CD4-positive, alpha-beta T cell (primary cell): ENCODE data around the gene GHITM. TPM values are rescaled to one million over a fixed set of nuclear protein-coding genes. Genes with fewer than 3 reads are reported as not detected.

Experiments
- ATAC-seq: fragments of 200-7000 bp; cut with Tn5 transposase; one replicate; pipeline ENCODE4 v1.10.0; 2022; ENCODE audit warnings: mild to moderate bottlenecking; ENCODE audit not compliant: poor library complexity
- CTCF ChIA-PET: fragments of 350-600 bp; sonication (Branson Sonifier 250); formaldehyde crosslinking; loops from one replicate; lab custom pipeline; 2021; ENCODE audit warnings: antibody characterized with exemption, inconsistent platforms; lab: Charles Lee
- POLR2A ChIA-PET: fragments of 350-600 bp; sonication (Branson Sonifier 250); formaldehyde crosslinking; loops from one replicate; lab custom pipeline; 2021; ENCODE audit warnings: antibody characterized with exemption, inconsistent platforms; lab: Charles Lee
- DNase-seq, 14 experiments: peaks; one replicate each; pipeline ENCODE4 v3.0.0-alpha.2; 2013 to 2020; ENCODE audit warnings: mixed read lengths in 2 of 14
- H3K27ac ChIP-seq, 2 donors: one replicate each; pipeline versions ENCODE4 v1.5.1 to v1.7.0; 2013; ENCODE audit warnings: low read length in 2 of 2, low read depth in 1 of 2, mild to moderate bottlenecking in 1 of 2
- H3K27me3 ChIP-seq, 2 experiments: 1 replicate in 1 of 2; 2 replicates in 1 of 2; pipeline versions ENCODE4 v1.6.1 to v1.7.0; 2013; ENCODE audit warnings: low read length in 2 of 2, control low read depth in 1 of 2, mild to moderate bottlenecking in 1 of 2, moderate library complexity in 1 of 2; ENCODE audit not compliant: insufficient read depth in 2 of 2, control insufficient read depth in 1 of 2
- H3K36me3 ChIP-seq: one replicate; pipeline ENCODE4 v1.6.1; 2013; ENCODE audit warnings: low read length, control low read depth; ENCODE audit not compliant: insufficient read depth
- H3K4me1 ChIP-seq: one replicate; pipeline ENCODE4 v1.6.1; 2013; ENCODE audit warnings: low read length, control low read depth; ENCODE audit not compliant: insufficient read depth
- H3K4me3 ChIP-seq: one replicate; pipeline ENCODE4 v1.5.1; 2013; ENCODE audit warnings: mild to moderate bottlenecking, low read length, moderate library complexity
- H3K9me3 ChIP-seq, 2 experiments: 1 replicate in 1 of 2; 2 replicates in 1 of 2; pipeline versions ENCODE4 v1.6.1 to v1.7.0; 2013; ENCODE audit warnings: low read length in 2 of 2, mild to moderate bottlenecking in 2 of 2, control low read depth in 1 of 2, moderate library complexity in 1 of 2; ENCODE audit not compliant: control insufficient read depth in 1 of 2, insufficient read depth in 1 of 2
- H3K27ac Mint-ChIP-seq: one replicate; pipeline ENCODE4 v1.8.0; 2020; ENCODE audit warnings: mixed read lengths
- H3K27me3 Mint-ChIP-seq: one replicate; pipeline ENCODE4 v1.8.0; 2021; ENCODE audit warnings: mixed read lengths
- H3K36me3 Mint-ChIP-seq: one replicate; pipeline ENCODE4 v1.8.0; 2021; ENCODE audit warnings: low read depth, mixed read lengths
- H3K4me1 Mint-ChIP-seq: one replicate; pipeline ENCODE4 v1.8.0; 2021; ENCODE audit warnings: low read depth, mixed read lengths
- H3K4me3 Mint-ChIP-seq: one replicate; pipeline ENCODE4 v1.8.0; 2020; ENCODE audit warnings: mild to moderate bottlenecking, mixed read lengths
- H3K9me3 Mint-ChIP-seq: one replicate; pipeline ENCODE4 v1.8.0; 2020; ENCODE audit warnings: mixed read lengths
- intact Hi-C, 2 experiments: fragments of 100-400 bp; cut with DNase I in 1 of 2; cut with micrococcal nuclease in 1 of 2; formaldehyde crosslinking; loops; one replicate each; pipeline versions ENCODE4 v1.15.1 to v1.9.0; 2023 to 2025; cut with DNase I, micrococcal nuclease
- total RNA-seq, 174 experiments: library from RNA in 2 of 174; stranded (reverse) in 2 of 174; gene quantifications; one replicate each; pipeline ENCODE4 v1.2.3 and lab custom pipeline; 2021 to 2026
- TF ChIP-seq, protein P1 (sequence below): fragments of 200-600 bp; IDR thresholded peaks from one replicate; pipeline ENCODE4 v1.8.0; 2022; ENCODE audit warnings: antibody characterized with exemption, mild to moderate bottlenecking

Gene GHITM
- total RNA-seq, 2 experiments from 2014 or later = 64.7 to 67.9 TPM

DNA sequence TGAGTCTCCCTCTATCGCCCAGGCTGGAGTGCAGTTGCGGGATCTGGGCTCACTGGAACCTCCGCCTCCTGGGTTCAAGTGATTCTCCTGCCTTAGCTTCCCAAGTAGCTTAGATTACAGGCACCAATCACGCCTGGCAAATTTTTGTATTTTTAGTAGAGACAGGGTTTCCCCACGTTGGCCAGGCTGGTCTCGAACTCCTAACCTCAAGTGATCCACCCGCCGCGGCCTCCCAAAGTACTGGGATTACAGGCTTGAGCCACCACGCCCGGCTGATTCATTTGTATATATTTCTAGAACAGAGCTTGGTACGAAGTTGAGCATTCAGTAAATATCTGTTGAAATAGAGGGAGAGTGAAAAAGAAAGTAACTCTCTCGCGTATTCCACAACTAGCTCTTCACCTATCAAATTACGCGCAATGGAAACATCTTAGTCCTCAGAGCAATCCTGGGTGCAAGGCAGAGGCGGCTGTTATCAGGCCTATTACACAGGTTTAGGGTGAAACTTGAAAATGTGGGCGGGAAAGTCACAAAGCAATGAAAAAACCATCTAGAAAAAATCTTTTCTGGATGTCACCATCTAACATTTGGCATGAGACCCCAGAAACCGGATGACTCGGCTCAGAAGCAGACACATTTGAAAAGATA is 707 bp upstream of the GHITM start:
- CTCF ChIA-PET = interaction anchor here (0.9 to 1.5 kb wide), 3 partner anchors 9 to 129 kb away, joined by 3 to 10 read pairs (median 3); no protein-coding TSS in a partner anchor
- H3K4me3 ChIP-seq = peak overlapping the region; percentile 93
- H3K27me3 Mint-ChIP-seq = no peaks in the 10 kb centered on the region
- intact Hi-C loops = loop anchor here (1.0 to 2.0 kb wide), 2 partner anchors 190 to 196 kb away; partner anchors contain the start of gene CCSER2 (in 1 of the 2)
- peak overlapping the region; percentile 97 for H3K27ac Mint-ChIP-seq
- ATAC-seq = peak; percentile 21
- peak; percentile 5 to 76 (median 22) for DNase-seq
- H3K36me3 Mint-ChIP-seq = peaks cover 44% of the 10 kb centered on the region
- no peaks in the 10 kb centered on the region for H3K9me3 Mint-ChIP-seq
- H3K27ac ChIP-seq = peak overlapping the region; percentile 95
- peak overlapping the region; percentile 90 for H3K4me3 Mint-ChIP-seq
- H3K9me3 ChIP-seq = no peaks in the 10 kb centered on the region
- H3K36me3 ChIP-seq = peaks cover 24% of the 10 kb centered on the region
- no peaks in the 10 kb centered on the region for H3K27me3 ChIP-seq
- H3K4me1 Mint-ChIP-seq = peaks cover 30% of the 10 kb centered on the region
- peaks cover 20% of the 10 kb centered on the region for H3K4me1 ChIP-seq
- TF ChIP-seq, protein P1, sequence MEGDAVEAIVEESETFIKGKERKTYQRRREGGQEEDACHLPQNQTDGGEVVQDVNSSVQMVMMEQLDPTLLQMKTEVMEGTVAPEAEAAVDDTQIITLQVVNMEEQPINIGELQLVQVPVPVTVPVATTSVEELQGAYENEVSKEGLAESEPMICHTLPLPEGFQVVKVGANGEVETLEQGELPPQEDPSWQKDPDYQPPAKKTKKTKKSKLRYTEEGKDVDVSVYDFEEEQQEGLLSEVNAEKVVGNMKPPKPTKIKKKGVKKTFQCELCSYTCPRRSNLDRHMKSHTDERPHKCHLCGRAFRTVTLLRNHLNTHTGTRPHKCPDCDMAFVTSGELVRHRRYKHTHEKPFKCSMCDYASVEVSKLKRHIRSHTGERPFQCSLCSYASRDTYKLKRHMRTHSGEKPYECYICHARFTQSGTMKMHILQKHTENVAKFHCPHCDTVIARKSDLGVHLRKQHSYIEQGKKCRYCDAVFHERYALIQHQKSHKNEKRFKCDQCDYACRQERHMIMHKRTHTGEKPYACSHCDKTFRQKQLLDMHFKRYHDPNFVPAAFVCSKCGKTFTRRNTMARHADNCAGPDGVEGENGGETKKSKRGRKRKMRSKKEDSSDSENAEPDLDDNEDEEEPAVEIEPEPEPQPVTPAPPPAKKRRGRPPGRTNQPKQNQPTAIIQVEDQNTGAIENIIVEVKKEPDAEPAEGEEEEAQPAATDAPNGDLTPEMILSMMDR = no peak
- POLR2A ChIA-PET = interaction anchor here (0.6 to 1.7 kb wide), 10 partner anchors 10 to 197 kb away, joined by 3 to 27 read pairs (median 5); partner anchors contain the start of genes CCSER2 and CDHR1

DNA sequence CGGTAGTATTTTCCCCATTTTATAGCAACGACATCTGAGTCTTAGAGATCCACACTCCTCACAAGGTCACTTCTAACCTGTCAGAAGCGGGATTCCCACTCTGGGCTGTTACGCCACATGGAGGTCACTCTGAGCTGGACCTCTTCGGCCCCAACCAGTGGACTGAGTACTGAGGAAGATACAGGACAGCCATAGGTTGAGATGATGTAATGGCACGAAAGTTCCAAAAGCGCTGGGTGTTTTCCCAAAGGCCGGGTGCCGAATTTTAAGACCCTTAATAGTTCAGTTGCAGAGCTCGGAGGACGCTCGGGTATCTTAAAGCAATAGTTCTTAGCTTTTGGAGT is 699 bp downstream of the GHITM start:
- H3K27me3 ChIP-seq = no peaks in the 10 kb centered on the region
- H3K27ac Mint-ChIP-seq = peak overlapping the region; percentile 97
- H3K9me3 ChIP-seq = no peaks in the 10 kb centered on the region
- peak overlapping the region; percentile 95 for H3K27ac ChIP-seq
- H3K4me1 Mint-ChIP-seq = peaks cover 30% of the 10 kb centered on the region
- H3K9me3 Mint-ChIP-seq = no peaks in the 10 kb centered on the region
- ChIA-PET CTCF (no interaction called here), POLR2A (interaction anchor here (0.9 kb wide), 1 partner anchor 51 kb away, joined by 3 read pairs; no protein-coding TSS in a partner anchor)
- intact Hi-C loops = no loop called here
- peak overlapping the region; percentile 90 for H3K4me3 Mint-ChIP-seq
- H3K4me3 ChIP-seq = peak overlapping the region; percentile 93
- ATAC-seq (no peak), DNase-seq (peak in 1 of 14 experiments; percentile 19)
- H3K36me3 Mint-ChIP-seq = peaks cover 57% of the 10 kb centered on the region
- peaks cover 20% of the 10 kb centered on the region for H3K4me1 ChIP-seq
- no peaks in the 10 kb centered on the region for H3K27me3 Mint-ChIP-seq
- TF ChIP-seq, protein P1 = no peak
- peaks cover 38% of the 10 kb centered on the region for H3K36me3 ChIP-seq

DNA sequence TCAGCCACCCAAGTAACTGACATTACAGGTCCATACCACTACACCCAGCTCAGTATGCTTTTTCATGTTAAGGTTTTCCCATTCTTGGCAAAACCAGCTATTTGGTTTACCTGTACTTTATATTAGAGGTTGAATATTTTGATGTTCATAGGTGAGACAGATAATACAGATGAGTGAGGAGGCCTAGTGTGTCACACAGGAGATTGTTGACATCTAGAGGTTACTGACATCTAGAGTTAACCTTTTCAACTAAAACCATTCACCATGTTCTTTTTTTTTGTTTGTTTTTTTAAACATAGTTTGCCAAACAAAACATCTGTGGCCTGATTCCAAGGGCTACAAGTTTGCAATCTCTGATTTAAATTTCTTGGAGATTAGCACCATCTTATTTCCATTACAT is 8.0 kb downstream of the GHITM start:
- ChIA-PET POLR2A (interaction anchor here (0.9 to 3.5 kb wide), 4 partner anchors 9 to 182 kb away, joined by 3 to 27 read pairs (median 6); partner anchors contain the start of gene GHITM), CTCF (interaction anchor here (1.0 to 1.1 kb wide), 4 partner anchors 9 to 108 kb away, joined by 4 to 10 read pairs (median 5); partner anchors contain the start of gene GHITM)
- H3K27ac Mint-ChIP-seq = no peak overlapping the region
- DNase-seq (no peak), ATAC-seq (no peak)
- H3K27me3 ChIP-seq = no peaks in the 10 kb centered on the region
- H3K27me3 Mint-ChIP-seq = no peaks in the 10 kb centered on the region
- no peak overlapping the region for H3K4me3 ChIP-seq
- H3K4me1 ChIP-seq = no peaks in the 10 kb centered on the region
- TF ChIP-seq, protein P1 = no peak
- intact Hi-C loops = loop anchor here in 1 of 2 experiments (5.0 kb wide), 1 partner anchor 45 kb away; the partner anchor contains the start of gene CDHR1
- peaks cover 90% of the 10 kb centered on the region for H3K36me3 Mint-ChIP-seq
- no peaks in the 10 kb centered on the region for H3K9me3 Mint-ChIP-seq
- no peak overlapping the region for H3K27ac ChIP-seq
- H3K4me1 Mint-ChIP-seq = peaks cover 19% of the 10 kb centered on the region
- no peak overlapping the region for H3K4me3 Mint-ChIP-seq
- peaks cover 95% of the 10 kb centered on the region for H3K36me3 ChIP-seq
- H3K9me3 ChIP-seq = no peaks in the 10 kb centered on the region
